ENCODE measurements around the gene C3orf70. TPM values are rescaled to one million over a fixed set of nuclear protein-coding genes. Genes with fewer than 3 reads are reported as not detected.

C3orf70 gene
- total and polyA plus RNA-seq, 10 donors: 0.41 to 9.9 (median 5.7) TPM

DNA sequence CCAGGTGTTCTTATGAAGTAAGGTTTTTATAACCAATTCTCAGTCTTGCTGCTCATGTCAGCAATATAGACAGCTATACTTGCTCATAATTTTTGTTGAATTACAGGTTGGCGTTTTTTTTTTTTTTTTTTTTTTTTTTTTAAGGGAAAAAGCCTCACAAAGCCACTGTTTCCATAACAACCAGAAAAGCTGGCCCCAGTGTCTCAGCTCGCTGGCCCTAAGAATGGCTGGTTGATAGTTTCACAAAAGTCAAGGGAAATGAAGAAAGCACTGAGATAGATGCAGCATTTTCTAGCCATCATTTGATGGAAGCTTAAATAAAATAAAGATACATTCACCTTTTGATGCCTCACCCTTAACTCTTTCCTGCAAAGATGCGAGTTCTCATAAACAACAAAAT lies 121.9 kb downstream of the C3orf70 start:
- no peak for DNase-seq
- Histone ChIP-seq H3K4me1 (no peaks in the 10 kb centered on the region), H3K27ac (no peak overlapping the region), H3K9me3 (peaks cover 0 to 18% (median 7%) of the 10 kb centered on the region in 8 donors), H3K27me3 (replicated peaks in 1 of 7) (no peaks in the 10 kb centered on the region), H3K4me3 (no peak overlapping the region), H3K36me3 (peaks cover 0 to 90% (median 23%) of the 10 kb centered on the region in 6 donors)
- TF ChIP-seq POLR2A (IDR thresholded peaks at IDR 0.05) (no peak), POLR2AphosphoS5 (IDR thresholded peaks at IDR 0.05) (no peak)
- TF ChIP-seq, protein P1, sequence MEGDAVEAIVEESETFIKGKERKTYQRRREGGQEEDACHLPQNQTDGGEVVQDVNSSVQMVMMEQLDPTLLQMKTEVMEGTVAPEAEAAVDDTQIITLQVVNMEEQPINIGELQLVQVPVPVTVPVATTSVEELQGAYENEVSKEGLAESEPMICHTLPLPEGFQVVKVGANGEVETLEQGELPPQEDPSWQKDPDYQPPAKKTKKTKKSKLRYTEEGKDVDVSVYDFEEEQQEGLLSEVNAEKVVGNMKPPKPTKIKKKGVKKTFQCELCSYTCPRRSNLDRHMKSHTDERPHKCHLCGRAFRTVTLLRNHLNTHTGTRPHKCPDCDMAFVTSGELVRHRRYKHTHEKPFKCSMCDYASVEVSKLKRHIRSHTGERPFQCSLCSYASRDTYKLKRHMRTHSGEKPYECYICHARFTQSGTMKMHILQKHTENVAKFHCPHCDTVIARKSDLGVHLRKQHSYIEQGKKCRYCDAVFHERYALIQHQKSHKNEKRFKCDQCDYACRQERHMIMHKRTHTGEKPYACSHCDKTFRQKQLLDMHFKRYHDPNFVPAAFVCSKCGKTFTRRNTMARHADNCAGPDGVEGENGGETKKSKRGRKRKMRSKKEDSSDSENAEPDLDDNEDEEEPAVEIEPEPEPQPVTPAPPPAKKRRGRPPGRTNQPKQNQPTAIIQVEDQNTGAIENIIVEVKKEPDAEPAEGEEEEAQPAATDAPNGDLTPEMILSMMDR (IDR thresholded peaks at IDR 0.05 in 8 of 11, conservative IDR thresholded peaks at IDR 0.05 in 3 of 11): no peak
- WGBS, 5 donors: 92 to 98% (median 95%) methylated on average over 3 of the region's 3 CpGs
- intact Hi-C loops (cut with DNase I; ENCODE audit: low total_unique reads): no loop called here

DNA sequence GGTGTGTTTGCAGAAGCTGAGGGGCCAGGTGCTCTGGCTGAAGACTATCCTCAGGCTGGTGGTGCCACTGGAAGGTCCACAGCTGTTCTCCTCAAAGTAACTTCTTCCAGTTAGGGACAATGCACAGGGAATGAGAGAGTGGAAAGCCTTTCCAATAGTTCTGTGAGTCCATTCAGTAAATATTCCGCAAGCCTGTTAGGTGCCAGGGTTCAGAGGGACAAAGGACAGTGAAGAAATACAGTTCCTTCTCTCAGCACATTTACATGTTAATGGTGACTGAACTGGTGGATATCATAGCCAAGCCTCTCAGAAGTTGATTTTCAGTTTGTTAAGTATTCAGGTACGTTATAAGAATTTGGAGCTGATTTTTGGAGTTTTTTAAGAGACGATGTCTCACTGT lies 122.5 kb downstream of the C3orf70 start:
- no peak for DNase-seq
- intact Hi-C loops (cut with DNase I; ENCODE audit: low total_unique reads): no loop called here
- 91 to 99% (median 98%) methylated on average over 3 of the region's 3 CpGs for WGBS, 5 donors
- TF ChIP-seq, protein P1 (IDR thresholded peaks at IDR 0.05 in 8 of 11, conservative IDR thresholded peaks at IDR 0.05 in 3 of 11): no peak
- TF ChIP-seq POLR2AphosphoS5 (IDR thresholded peaks at IDR 0.05): no peak
- TF ChIP-seq POLR2A (IDR thresholded peaks at IDR 0.05): no peak
- no peaks in the 10 kb centered on the region for H3K4me1 ChIP-seq
- peaks cover 0 to 90% (median 27%) of the 10 kb centered on the region in 6 donors for H3K36me3 ChIP-seq
- peaks cover 0 to 12% (median 2%) of the 10 kb centered on the region in 8 donors for H3K9me3 ChIP-seq
- no peaks in the 10 kb centered on the region for H3K27me3 ChIP-seq (replicated peaks in 1 of 7)
- H3K27ac ChIP-seq: no peak overlapping the region
- H3K4me3 ChIP-seq: no peak overlapping the region

DNA sequence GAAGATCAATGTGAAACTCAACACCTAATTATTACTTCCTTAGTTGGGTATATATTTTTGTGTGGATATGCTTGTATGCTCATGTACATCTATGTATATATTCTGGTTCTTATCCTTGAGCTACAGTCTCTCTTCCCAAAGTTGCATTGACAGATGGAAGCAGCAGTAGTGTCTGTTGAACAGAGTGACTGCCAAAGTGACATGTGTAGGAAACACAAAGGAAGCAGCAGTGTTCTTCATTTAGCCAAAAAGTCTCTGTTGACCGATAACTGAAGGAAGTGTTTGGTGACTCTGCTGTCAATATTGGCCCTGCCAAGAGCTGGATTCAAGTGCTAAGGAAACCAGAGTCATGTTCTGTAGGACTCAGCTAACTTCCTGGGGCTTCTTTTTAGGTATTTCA lies 123.8 kb downstream of the C3orf70 start:
- Histone ChIP-seq H3K27me3 (replicated peaks in 1 of 7) (no peaks in the 10 kb centered on the region), H3K4me3 (no peak overlapping the region), H3K27ac (no peak overlapping the region), H3K36me3 (peaks cover 0 to 100% (median 28%) of the 10 kb centered on the region in 6 donors), H3K9me3 (peaks cover 0 to 6% (median 0%) of the 10 kb centered on the region in 8 donors), H3K4me1 (no peaks in the 10 kb centered on the region)
- TF ChIP-seq, protein P1 (IDR thresholded peaks at IDR 0.05 in 8 of 11, conservative IDR thresholded peaks at IDR 0.05 in 3 of 11): no peak
- no peak for TF ChIP-seq POLR2A (IDR thresholded peaks at IDR 0.05)
- DNase-seq: no peak
- intact Hi-C loops (cut with DNase I; ENCODE audit: low total_unique reads): no loop called here
- WGBS, 5 donors: 48 to 70% (median 69%) methylated on average over 1 of the region's 1 CpG

DNA sequence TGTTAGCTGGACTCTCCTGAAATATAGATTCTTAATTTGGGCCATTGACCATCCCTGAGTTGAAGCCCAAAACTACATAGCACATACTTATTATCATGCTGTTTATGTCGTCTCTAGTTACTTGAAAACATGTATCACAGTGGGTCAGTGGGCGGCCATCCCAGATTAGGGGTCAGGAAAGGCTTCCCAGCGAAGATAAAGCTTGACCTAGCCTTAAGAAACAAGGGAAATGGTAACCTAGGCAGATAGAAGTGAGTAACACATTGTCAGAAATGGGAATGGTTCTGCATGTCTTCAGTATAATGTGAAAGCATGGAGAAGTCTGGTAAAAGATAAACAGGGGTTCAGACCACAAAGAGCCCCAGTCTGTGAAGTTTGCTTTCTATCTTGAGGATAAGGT lies 124.7 kb downstream of the C3orf70 start:
- no peak overlapping the region for H3K27ac ChIP-seq
- no peaks in the 10 kb centered on the region for H3K9me3 ChIP-seq
- no peak for DNase-seq
- H3K27me3 ChIP-seq (replicated peaks in 1 of 7): no peaks in the 10 kb centered on the region
- TF ChIP-seq POLR2A (IDR thresholded peaks at IDR 0.05) (no peak), POLR2AphosphoS5 (IDR thresholded peaks at IDR 0.05) (no peak)
- TF ChIP-seq, protein P1 (IDR thresholded peaks at IDR 0.05 in 8 of 11, conservative IDR thresholded peaks at IDR 0.05 in 3 of 11): no peak
- intact Hi-C loops (cut with DNase I; ENCODE audit: low total_unique reads): no loop called here
- H3K4me1 ChIP-seq: no peaks in the 10 kb centered on the region
- 92 to 96% (median 94%) methylated on average over 3 of the region's 3 CpGs for WGBS, 5 donors
- H3K36me3 ChIP-seq: peaks cover 0 to 100% (median 25%) of the 10 kb centered on the region in 6 donors
- H3K4me3 ChIP-seq: no peak overlapping the region

Other genes starting within 250 kb of the C3orf70 start
- gene EHHADH, start 101.0 kb upstream of the C3orf70 start, total RNA-seq: 10 to 100 TPM in 4 of 7 donors, 1 to 10 TPM in 3; 3.9 to 18.9 (median 10.1) TPM
- gene EHHADH, start 101.0 kb upstream of the C3orf70 start, polyA plus RNA-seq: 1 to 10 TPM; 1.3 to 2.5 (median 1.8) TPM
- gene MAP3K13, start 210.1 kb upstream of the C3orf70 start, total RNA-seq: 10 to 100 TPM; 13.2 to 20.9 (median 16.6) TPM
- 10 to 100 TPM; 13.9 to 20.1 (median 14.9) TPM for gene MAP3K13, start 210.1 kb upstream of the C3orf70 start, polyA plus RNA-seq

All from spleen (tissue), 11 donors.